Activated effector memory CD4-positive, alpha-beta T cell treated with anti-CD3 and anti-CD28 coated beads, Interleukin-2, amount 50 U/mL, for 16 hours (primary cell): ENCODE measurements around the gene MECP2.

Experiments used
- DNase-seq: peaks from one replicate; pipeline ENCODE4 v3.0.0-alpha.2; 2020

The MECP2 gene

DNA sequence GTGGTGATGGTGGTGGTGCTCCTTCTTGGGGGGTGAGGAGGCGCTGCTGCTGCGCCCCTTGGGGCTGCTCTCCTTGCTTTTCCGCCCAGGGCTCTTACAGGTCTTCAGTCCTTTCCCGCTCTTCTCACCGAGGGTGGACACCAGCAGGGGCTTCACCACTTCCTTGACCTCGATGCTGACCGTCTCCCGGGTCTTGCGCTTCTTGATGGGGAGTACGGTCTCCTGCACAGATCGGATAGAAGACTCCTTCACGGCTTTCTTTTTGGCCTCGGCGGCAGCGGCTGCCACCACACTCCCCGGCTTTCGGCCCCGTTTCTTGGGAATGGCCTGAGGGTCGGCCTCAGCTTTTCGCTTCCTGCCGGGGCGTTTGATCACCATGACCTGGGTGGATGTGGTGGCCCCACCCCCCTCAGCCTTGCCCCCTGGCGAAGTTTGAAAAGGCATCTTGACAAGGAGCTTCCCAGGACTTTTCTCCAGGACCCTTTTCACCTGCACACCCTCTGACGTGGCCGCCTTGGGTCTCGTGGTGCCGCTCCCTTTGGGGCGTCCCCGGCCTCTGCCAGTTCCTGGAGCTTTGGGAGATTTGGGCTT lies 66.7 kb downstream of the MECP2 start:
- no peak for DNase-seq

DNA sequence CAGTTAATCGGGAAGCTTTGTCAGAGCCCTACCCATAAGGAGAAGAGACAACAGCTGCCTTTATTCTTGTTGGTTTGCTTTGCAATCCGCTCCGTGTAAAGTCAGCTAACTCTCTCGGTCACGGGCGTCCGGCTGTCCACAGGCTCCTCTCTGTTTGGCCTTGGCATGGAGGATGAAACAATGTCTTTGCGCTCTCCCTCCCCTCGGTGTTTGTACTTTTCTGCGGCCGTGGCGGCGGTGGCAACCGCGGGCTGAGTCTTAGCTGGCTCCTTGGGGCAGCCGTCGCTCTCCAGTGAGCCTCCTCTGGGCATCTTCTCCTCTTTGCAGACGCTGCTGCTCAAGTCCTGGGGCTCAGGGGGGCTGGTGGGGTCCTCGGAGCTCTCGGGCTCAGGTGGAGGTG lies 67.3 kb downstream of the MECP2 start:
- DNase-seq, result no peak

DNA sequence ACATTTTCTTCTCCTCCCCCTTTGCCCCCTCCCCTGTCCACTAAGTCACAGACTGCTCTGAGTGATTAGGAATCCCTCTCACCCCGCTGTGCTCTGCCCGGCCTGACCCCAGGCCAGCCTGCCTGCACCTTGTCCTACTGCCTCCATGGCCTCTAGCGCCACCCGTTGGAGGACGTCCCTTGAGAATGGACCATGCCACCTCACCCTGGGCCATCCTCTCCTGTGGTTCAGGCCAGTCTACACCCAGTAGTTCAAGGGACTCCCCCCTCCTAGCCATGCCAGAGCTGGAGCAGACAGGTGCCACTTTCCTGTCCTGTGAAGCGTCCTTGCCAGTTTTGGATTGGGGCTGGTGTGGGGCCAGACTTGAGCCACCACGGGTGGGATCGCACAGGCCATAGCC lies 68.1 kb downstream of the MECP2 start:
- no peak for DNase-seq

DNA sequence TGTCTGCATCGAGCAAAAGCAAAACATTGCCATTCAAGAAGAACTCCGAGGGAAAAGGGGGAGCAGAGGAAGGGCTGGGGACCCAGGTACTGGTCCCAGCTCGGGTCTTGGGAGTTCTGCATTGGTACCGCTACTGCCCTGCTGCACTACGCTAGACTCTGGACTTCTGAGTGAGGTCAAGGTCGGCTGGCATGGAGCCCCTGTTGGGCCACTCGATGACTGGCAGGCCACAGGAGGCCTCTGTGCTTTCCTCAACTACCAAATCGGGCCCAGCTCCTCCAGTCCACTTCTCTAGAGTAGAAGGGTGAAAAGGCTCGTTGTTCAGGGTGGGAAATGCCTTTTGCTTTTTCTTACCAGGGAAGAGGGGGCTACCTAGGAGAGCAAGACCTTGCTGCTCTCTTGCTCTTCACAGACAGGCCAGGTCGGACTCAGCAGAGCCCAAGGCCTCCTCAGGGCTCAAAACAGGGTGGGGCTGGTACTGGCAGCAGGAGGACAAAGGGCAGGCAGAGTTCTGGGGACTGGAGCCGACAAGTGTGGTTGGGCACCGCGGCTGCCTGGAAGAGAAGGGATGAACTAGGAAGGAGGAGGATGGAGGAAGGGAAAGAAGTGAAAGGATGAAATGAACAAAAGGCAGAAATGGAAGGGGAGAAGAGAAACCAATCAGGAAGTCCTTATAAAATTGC lies 68.9 kb downstream of the MECP2 start:
- no peak for DNase-seq

DNA sequence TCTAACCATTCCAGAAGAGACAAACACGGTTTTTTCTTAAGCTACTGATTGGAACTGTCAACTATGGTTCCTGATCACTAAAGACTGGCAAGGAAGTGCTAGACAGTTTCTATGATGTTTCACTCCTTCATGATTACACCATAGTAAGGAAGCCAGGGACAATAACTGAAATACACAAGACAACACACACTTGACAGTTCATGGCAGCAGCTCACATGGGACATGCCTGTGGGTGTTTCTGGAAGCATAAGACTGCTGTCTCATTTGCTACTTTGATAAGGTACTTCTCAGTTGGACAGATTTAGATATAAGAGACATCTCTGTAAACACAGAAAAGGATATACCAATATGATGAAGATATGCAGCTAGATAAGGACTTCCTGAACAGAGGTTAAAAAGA lies 69.5 kb downstream of the MECP2 start:
- no peak for DNase-seq

DNA sequence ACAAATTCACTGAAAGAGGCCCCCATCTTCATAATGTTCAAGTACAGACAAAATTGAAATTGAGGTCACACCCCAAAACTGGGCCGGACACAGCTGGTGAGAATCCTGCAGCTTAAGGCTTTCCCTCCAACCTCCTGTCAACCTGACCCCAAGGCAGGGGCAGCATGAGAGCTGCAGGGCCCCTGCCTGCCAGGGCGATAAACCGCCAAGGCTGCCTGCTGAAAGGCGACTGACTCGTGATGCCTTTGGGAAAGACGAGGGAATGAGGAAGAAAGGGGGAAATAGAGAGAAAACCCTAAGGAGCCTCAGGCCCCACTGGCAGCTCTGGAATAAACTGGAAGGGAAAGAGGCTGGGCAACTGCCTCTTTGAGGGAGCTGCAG lies 70.5 kb downstream of the MECP2 start:
- DNase-seq, result no peak

DNA sequence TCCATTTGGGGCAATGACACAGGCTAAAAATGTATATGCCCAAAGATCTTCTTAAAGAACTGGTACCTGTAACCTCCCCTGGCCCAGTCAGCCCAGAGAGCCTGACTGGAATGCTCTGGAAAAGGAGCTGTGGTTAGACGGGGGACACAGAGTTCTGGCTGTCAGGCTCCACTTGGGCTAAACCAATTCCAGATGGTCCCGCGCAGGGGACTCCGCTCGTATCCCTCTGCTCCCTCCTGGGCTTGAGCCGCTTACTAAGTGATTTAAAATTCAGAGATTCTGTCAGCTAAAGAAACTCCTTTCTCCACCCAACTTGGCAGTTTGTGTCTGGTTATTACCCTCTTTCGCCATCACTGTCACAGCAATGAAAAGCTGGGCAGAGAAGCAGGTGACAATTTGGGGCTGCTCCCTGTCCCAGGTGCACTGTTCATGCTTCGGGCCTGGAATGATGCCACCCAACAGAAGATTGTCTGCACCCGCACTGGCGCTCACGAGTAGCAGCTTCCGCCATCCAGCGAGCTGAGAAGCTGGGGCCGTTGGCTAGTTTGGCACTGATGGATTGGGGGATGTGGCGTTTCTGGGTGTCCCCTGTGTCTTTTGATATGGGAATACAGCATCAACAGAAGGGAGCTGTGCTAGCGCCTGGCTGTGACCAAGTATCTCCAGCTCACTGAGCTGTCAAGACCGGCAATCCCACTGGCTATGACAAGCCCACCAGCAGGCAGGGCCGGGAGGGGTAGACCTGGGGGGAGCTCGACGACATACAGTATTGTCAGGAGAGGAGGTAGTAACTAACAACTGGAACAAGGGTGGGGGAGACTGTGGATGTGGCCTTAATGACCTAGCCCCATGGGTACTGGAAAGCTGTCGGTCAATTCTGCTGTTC lies 71.1 kb downstream of the MECP2 start:
- DNase-seq, result no peak

DNA sequence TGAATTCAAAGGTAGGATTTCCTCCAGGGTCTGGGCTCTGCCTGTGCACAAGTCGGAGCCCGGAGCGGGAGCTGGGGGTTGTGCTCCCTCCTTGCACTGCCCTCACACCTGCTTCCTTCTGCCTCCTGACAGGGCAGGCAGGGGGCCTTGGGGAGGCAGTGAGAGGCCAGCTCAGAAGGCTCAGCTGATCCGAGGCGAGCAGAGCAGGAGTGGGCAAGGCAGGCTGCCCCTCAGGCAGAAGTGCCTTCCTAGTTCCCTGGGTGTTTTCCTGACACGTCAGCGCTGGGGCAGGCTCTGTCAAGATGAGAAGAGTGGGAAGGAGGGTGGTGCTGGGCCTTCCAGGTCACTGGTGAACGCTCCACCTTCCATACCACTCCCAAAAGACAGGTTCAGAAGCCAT lies 72.3 kb downstream of the MECP2 start:
- no peak for DNase-seq

DNA sequence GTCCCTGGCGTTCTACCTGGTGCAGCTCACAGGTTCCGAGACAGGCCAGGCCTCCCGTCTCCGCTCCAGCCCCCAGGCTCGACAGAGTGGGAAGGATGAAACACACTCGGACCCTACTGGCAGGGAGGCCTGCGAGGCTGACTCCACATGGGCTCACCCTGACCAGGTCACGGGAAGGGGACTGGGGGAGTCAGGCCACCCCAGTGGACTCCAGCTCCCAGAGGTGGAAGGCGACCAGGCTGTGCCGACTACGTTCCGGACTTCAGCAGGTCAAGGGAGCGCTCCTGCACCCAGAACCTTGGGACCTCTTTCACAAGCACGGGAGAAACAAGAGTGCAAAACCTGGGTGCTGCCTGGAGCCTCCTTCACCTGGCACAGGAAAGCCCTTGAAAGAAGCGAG lies 73.2 kb downstream of the MECP2 start:
- no peak for DNase-seq

DNA sequence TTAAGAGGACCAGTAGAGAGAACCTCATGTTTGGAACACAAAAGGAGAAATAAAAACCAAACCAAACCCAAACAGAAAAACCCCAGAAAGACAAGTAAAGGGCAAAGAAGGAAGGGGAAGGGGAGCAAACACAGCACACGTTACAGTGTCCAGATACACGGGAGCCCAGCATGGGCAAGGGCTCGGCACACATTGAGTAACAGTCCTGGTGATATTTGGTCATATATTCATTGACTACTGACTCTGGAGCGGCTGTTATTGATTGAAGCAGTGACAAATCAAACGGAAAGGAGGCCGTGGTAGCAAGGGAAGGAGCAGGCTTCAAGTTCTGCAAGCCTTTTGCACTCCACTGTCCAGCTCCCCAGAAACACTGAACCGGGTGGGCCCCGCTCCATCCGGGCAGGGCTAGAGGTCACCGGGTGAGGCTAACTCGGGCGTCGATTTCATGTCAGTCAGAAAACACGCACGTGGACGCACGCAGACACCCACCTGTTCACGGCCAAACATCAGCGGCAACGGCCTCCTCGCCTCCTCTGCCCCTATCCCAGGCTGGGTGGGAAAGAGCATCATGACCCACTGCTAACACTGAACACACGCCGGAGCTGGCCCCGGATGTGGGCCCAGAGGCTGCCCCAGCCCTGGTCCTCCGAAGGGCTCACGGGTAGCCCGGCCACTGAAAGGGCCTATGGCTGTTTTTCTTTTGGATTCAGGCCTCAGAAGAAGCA lies 74.1 kb downstream of the MECP2 start:
- no peak for DNase-seq

DNA sequence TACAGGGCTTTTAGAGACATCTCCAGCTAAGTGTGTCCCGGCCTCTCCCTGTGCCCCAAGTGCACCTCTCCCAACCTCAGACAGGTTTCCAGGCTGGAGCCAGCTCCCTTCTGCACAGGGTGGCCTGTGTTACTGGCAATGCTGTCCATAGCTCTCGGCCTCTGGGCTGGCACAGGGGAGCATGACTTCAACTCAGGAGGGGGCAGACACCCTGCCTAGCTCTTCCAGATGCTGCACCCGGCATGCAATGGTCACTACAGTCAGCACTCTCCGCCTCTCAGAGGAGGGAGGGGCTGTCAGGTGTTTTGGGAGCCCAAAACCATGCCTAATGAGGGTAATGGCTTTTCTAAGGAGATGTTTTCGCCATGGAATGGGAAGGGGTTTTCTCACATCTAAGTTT lies 75.4 kb downstream of the MECP2 start:
- DNase-seq, result no peak

DNA sequence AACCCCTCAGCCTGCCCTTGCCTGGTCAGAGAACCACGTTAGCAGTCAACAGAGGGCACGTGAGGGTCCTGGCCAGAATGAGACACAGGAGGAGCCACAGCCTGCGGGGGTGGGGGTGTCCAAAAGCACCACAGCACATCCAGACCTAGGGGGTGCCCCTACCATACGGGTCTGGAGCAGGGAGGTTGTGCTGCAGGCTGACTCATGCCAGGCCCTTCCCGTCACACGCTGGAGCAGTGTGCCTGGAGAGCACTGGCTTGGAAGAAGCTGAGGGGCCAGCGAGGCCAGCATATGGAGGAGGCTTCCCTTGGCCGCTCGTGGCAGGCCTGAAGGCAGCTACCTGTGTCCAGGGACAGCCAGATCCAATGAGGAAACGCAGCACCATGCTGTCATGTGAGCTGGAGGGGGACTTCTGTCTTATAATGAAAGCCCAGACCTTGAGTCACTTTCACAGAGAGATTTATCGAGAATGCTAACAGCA lies 76.3 kb downstream of the MECP2 start:
- DNase-seq, result peak; percentile 64

DNA sequence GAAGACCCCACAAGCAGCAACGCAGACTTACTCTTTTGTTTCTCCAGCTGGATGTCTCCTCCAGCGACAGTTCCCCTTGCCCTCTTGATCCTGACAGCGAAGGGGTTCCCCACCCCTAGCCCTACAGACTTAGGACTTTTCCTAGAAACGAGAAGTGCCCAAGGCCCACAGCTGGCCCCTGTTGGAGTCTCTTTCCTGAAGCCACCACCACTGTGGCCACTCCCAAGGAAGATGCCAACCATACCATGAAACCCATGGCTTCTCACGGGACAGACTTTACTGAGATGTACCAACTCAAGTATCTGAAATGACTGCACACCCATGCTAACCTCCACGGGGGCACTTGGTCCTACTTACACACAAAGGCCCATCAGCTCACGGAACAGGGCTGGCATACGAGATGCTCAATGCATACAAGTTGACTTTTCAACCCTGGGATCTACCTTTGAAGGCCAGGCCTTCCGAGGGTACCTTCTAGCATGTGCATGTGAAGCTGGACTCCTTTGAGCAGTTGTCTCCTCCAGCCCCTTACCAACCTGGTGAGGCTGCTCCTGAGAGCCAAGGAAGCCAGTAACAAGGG lies 76.9 kb downstream of the MECP2 start:
- DNase-seq, result no peak

DNA sequence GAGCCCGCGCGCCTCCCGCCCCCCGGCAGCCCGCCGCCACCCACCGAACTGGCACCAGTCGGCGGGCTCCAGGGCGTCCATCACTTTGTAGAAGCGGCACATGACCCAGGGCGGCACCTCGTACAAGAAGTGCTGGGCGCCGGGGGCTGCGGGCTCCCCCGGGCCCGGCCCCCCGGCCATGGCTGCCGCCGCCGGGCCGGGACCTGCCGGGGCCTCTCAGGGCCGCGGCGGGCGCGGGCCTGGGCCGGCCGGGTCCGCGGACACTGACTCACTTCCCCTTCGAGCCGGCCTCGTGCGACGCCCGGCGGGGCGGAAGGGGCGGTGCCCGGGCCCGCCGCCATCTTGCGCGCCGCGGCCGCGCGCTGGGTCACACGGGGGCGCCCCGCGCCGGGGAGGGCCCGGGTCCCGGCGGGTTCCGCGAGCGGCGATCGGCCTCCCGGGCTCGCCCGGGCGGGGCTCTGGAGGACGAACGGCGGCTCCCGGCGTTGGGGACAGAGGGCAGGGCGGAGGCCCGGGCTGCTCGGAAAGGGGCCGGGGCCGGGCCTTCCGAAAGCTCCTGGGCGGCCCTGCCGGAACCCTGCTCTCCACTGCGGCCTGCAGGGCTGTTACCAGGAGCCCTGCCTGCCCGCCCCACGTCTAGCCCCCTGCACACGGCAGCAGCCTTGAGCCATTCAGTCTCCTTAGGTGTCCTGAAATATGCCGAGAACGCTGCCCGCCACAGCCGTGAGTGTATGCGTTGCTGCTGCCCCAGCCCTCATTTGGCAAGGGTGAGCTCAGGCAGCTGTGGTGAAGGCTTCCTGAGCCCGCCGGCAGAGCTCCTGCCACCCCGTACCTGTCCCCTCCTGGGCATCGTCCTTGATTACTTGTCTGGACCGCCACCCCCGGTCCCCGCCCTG lies 77.6 kb downstream of the MECP2 start, which contains the start of gene IRAK1:
TSS of gene IRAK1 (minus strand) at position 270 of the 896 bp plus-strand sequence. CDS start at position 180, 90 bp downstream.
- peak; percentile 86 for DNase-seq

DNA sequence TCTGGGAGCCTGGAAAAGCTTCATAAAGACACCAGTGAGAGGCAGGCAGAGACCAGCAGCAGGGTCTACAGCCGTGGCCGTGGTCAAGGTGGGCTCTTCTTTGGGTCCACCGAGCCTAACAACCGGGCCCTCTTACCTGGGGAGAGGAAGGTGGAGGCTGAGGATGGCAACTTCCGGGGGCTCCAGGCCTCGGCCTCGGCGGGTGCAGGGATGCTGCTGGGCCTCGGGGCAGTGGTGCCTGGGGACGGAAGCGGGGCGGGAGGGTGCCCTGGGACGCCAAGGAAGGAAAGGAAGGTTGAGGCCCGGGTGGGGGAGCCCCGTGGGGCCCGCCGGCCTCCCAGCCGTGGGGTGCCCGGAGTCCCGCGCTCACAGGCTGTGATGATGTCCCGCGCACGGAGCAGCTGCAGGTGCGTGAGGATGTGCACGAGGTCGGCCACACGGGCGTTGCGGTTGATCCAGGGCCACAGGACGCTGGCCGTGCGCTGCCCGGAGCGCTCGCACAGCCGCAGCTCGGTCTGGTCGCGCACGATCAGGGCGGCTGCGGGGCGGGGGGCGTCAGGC lies 78.4 kb downstream of the MECP2 start:
- peak; percentile 70 for DNase-seq

DNA sequence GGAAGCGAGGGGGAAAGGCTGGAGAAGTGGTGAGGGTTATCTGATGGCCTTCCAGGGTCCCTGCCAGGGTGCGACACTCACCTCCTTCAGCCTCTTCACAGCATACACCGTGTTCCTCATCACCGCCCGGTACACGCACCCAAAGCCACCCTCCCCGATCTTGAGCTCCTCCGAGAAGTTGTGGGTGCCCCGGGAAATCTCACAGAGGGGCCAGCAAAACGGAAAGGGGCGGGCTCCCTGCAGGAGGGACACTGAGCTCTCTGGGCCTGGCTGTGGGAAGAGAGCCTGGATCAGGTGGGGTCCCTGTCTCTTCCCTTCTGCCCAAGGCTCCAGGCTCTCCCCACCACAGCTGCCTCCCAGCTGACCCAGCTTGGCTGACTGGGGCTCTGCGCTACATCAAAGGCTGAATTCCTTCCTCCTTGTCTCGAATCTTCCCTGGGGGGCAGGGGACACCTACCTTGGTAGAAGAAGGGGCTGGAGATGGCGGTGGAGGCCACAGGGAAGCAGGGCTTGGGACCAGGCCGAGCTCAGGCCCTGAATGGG lies 78.9 kb downstream of the MECP2 start:
- no peak for DNase-seq

DNA sequence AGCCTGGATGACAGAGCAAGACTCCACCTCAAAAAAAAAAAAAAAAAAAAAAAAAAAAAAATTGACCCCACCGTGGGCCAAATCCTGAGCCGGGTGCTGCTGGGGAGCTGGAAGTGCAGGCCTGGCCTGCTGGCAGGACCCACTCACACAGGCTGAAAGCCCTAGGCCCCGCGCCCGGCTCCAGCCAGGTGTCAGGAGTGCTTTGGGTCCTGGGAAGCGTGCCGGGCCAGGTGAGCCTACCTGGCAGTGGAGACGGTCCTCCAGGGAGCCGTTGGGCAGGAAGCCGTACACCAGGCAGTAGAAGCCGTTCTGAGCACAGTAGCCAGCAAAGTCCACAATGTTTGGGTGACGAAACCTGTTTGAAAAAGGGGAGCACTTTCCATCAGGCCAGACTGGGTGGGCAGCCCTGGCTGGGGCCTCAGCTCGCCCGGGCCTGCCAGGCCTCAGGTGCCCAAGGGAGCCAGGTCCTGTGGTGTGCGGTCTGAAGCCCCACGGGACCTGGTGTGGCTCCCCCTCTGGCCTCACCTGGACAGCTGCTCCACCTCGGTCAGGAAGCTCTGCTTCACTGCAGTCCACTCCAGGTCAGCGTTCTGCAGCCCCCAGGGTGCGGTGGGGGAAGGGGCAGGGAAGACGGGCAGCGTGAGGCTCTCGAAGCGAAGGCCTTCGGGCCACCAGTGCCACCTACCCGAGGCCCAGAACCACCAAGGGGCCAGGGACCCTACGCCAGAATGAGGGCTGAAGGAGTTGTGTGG lies 79.6 kb downstream of the MECP2 start:
- DNase-seq, result no peak

DNA sequence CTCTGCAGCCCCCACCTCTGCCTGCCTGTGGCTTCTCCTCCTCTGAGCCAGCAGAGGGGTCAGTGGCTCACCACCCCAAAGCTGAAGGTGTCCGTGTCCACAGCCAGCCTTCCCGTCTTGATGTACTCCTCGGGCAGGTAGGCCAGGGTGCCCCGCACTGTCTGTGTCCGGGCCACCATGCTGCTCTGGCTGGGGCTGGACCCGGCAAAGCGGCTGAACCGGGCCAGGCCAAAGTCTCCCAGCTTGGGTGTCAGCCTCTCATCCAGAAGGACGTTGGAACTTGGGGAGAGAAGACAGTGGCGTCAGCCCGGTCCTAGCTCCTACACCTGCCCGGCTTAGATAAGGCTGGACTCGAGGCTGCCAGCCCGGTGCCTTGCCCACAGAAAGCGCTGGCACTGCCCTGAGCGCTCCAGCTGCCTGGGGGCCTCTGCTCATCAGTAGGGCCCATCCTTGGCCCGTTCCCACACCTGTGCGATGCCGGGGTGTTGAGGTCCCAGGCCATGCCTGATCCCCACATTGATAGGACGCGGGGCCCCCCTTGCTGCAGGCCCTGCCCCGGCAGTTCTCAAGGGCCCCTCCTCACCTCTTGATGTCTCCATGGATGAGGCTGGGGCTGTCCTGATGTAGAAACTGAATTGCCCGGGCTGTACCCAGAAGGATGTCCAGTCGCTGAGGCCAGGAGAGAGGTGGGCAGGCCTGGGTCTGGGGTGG lies 81.0 kb downstream of the MECP2 start:
- DNase-seq, result no peak

DNA sequence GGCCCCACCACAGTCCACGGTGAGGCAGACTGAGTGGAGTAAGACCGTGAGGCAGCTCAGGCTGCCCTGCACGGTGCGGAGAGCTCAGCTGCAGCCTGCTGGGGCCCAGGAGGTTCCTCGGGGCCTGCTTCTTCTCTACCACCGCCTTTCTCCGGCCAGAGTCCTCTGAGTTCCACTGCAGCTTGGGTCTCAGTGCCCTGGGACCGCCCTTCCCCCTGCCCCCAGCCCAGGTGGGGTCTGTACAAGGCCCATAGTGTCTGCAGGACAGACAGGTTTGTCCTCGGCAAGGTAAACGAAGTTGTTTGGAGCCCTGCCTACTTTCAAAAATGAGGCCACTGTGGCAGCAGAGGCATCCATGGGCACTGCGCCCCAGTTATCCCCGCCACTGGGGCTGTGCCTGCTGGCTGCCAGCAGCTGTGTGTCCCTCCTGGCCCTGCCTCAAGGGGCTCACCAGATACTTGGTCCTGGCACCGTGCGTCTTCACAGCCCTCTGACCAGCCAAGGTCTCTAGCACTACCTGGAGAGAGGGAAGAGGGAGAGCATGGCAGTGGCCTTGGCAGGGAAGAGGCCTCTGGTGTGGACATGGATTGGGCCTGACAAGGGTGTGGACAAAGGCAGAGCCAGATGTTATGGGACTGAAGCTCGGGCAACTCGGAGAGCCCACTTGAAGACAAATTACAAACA lies 81.8 kb downstream of the MECP2 start:
- no peak for DNase-seq
